Measurements from ENCODE around the gene TDRD9. TPM values are rescaled to one million over a fixed set of nuclear protein-coding genes. Genes with fewer than 3 reads are reported as not detected.
A peak's percentile ranks its signal among the peaks of the same experiment; 100 is the strongest.

The TDRD9 gene
- total and polyA plus RNA-seq, 2 of the 4 experiments (the other 2 are of a cell fraction) = 0.07 to 0.18 TPM

DNA sequence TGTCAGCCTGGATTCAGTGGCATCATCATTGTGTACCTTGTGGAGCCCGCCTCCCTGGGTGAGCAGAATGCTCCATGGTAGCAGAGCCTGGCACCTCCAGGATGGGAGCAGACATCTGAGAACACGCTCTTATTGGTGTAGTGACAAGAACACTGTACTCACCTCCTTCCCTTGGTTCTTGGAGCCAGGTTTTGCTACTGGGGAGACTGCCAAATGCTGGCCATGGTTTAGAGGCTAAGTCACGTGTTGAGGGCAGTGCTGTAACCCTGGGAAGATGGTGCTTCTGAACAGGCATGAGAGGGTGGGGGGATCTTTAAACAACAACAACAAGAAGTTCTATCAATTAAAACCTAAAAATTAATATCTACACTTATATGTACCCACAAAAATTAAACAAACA lies 109.6 kb downstream of the TDRD9 start:
- Histone ChIP-seq H3K4me2 (ENCODE audit: low read depth, low read length) (no peak overlapping the region), H3K36me3 (ENCODE audit: control insufficient read depth, insufficient read depth, low read length) (no peaks in the 10 kb centered on the region), H3K4ac (ENCODE audit: low read depth, low read length) (no peak overlapping the region), H3K23ac (ENCODE audit: low read depth, low read length) (no peak overlapping the region), H2AK9ac (replicated peaks; ENCODE audit: low read depth, low read length, poor library complexity) (no peak overlapping the region), H2AFZ (replicated peaks; ENCODE audit: low read length, poor library complexity) (peak overlapping the region; percentile 37), H3K4me1 (ENCODE audit: control insufficient read depth, insufficient read depth, low read length) (no peaks in the 10 kb centered on the region), H3K9me1 (ENCODE audit: insufficient read depth, low read length) (no peaks in the 10 kb centered on the region), H4K91ac (ENCODE audit: insufficient read depth, low read depth, low read length) (no peak overlapping the region), H3K79me1 (ENCODE audit: low read depth in 1 of 2, low read length in 2 of 2) (no peaks in the 10 kb centered on the region), H3K27me3 (ENCODE audit: control insufficient read depth, insufficient read depth, low read length) (peaks cover 2% of the 10 kb centered on the region; the same call in 1 of the 2 replicates), H2AK5ac (ENCODE audit: low read depth, low read length) (no peak overlapping the region), H2BK15ac (ENCODE audit: low read depth, low read length) (no peak overlapping the region), H4K8ac (ENCODE audit: low read depth in 2 of 2, low read length in 2 of 2) (no peak overlapping the region), H3K9me3 (ENCODE audit: control insufficient read depth, insufficient read depth, low read length) (no peaks in the 10 kb centered on the region), H2BK120ac (ENCODE audit: low read depth, low read length) (no peak overlapping the region), H3K9ac (ENCODE audit: low read depth, low read length) (no peak overlapping the region), H4K20me1 (ENCODE audit: insufficient read depth, low read length) (no peaks in the 10 kb centered on the region), H3K18ac (ENCODE audit: low read depth, low read length) (no peak overlapping the region), H2BK5ac (ENCODE audit: low read depth, low read length, poor library complexity, severe bottlenecking) (no peak overlapping the region), H2BK20ac (ENCODE audit: low read depth, low read length) (no peak overlapping the region), H4K5ac (ENCODE audit: low read depth, low read length) (no peak overlapping the region), H3K56ac (ENCODE audit: extremely low read depth, insufficient read depth, low read length) (no peak overlapping the region), H3K14ac (replicated peaks; ENCODE audit: low read depth, low read length) (no peak overlapping the region), H3K4me3 (ENCODE audit: insufficient read depth, low read depth, low read length) (no peak overlapping the region), H3K27ac (ENCODE audit: insufficient read depth, low read length) (no peak overlapping the region)
- in situ Hi-C loops (cut with MboI; ENCODE audit: low sequenced_read_pairs) = no loop called here
- TF ChIP-seq, protein P1, sequence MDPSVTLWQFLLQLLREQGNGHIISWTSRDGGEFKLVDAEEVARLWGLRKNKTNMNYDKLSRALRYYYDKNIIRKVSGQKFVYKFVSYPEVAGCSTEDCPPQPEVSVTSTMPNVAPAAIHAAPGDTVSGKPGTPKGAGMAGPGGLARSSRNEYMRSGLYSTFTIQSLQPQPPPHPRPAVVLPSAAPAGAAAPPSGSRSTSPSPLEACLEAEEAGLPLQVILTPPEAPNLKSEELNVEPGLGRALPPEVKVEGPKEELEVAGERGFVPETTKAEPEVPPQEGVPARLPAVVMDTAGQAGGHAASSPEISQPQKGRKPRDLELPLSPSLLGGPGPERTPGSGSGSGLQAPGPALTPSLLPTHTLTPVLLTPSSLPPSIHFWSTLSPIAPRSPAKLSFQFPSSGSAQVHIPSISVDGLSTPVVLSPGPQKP (IDR thresholded peaks at IDR 0.05; ENCODE audit: borderline replicate concordance, low read depth, low read length) = no peak
- TF ChIP-seq RAD21 (IDR thresholded peaks at IDR 0.05; ENCODE audit: low read length) (no peak), FOS (IDR thresholded peaks at IDR 0.05; ENCODE audit: low read depth, low read length) (no peak), NFE2L2 (IDR thresholded peaks at IDR 0.05; ENCODE audit: low read depth, low read length) (no peak), RFX5 (IDR thresholded peaks at IDR 0.05; ENCODE audit: low read depth, low read length) (no peak), SMC3 (IDR thresholded peaks at IDR 0.05; ENCODE audit: low read depth, low read length) (no peak), POLR2A (IDR thresholded peaks at IDR 0.05; ENCODE audit: low read depth, low read length) (no peak), RCOR1 (IDR thresholded peaks at IDR 0.05; ENCODE audit: insufficient replicate concordance, low read length) (no peak)
- no TSS peak for BruUV-seq (replicated peaks)
- no peak for DNase-seq
- intact Hi-C loops (cut with micrococcal nuclease) = no loop called here
- POLR2A ChIA-PET (ENCODE audit: unreplicated experiment) = no interaction called here
- no peak for ATAC-seq (ENCODE audit: low read depth)
- WGBS, 2 experiments (ENCODE audit: extremely low coverage in 2 of 2, insufficient read length in 1 of 2) = no CpG with 5 or more reads among the region's 3 CpGs
- CTCF ChIA-PET = no interaction called here
- dilution Hi-C loops (cut with HindIII; ENCODE audit: low sequenced_read_pairs, unreplicated experiment) = no loop called here

Data from IMR-90 (cell line).